Germinal center (tissue), 1 donor: Measurements from ENCODE around the gene FGGY.

Experiments used
- DNase-seq: peaks from one replicate; pipeline ENCODE4 v3.0.0; 2012; ENCODE audit warnings: mixed read lengths, low spot score

The FGGY gene

DNA sequence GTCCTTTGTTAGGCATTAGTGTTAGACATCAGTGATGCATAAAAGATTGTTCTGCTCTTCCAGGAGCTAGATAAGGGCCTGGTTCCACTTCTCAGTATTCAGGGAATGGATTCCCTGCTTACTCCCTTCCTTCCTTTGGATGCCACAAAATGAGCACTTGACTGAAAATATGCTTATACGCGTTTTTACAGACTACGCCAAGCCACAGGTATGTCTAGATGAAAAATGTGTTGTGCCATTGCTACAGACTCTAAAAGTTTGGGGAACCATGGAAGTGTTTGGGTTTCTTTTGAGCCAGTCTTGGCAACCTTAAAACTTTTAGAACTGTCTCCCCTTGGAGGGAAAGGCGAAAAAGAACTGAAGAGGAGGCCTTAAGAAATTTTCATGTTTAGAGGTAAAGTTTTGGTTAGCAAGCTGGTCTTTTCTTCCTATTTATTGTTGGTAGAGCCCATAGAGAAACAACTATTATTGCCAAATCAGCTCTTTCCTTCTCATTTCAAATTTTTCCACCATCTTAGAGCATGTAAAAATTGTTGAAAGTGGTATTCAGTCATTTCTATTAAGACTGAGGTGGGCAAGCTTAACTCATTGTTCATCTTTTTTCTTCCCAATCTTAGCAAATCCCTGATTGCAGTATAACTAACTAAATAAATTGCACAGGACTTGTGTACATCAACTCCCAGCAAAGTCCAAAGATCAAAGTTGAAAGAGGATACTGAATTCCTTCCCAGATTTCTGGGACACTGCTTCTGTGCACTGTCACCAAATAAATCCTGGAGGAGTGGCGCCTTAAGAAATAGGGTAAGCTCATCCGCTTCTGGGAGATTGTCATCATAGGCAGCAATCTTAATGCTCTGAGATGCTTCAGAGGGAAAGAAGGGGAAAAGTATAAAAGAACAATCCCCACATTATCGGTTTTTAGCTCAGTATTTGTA lies 18.9 kb downstream of the FGGY start:
- DNase-seq: no peak

DNA sequence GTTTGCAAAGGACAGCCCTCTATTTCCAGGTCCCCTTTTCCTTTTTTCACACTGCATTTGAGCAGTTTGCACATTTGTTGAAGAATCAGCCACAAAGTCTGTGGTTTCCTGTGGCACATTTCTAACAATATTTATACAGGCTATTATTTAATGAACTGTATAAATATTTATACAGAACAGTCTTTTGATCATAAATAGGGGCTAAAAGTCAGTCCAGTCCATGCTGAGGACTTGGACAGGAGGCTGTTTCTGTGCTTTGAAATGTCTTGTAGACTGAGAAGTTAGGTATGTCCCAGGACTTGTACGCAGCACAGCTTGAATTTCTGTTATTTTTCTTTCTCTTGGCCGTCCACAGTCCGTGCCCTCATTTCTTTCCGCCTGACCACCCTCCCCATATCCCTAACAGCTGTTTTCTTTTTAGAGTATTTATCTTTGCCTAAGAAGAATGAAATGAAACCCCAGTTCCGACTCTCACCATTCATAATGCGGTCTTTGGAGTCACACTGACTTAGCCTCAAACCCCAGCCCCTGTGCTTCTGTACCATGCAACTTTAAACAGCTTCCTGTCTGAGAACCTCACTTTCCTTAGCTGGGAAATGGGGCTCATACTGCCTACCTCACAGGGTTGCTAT lies 19.7 kb downstream of the FGGY start:
- no peak for DNase-seq

DNA sequence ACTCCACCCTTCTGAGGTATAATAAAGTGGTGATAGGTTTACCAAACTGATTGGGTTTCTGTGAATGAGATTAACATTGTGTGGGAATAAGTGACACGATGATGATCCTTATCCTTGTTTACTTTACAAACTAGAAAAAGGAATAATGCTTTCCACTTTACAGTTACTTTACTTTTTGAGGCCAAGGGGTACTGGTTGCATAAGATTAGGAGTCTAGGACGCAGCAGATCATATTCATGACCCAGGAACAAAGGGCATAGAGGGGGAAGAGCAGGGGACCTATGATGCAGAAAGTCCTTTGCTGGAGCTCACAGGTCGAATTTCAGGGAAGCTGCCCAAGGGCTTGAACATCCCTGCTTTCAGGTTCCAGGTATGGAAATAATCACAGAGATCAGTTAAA lies 20.4 kb downstream of the FGGY start:
- no peak for DNase-seq

DNA sequence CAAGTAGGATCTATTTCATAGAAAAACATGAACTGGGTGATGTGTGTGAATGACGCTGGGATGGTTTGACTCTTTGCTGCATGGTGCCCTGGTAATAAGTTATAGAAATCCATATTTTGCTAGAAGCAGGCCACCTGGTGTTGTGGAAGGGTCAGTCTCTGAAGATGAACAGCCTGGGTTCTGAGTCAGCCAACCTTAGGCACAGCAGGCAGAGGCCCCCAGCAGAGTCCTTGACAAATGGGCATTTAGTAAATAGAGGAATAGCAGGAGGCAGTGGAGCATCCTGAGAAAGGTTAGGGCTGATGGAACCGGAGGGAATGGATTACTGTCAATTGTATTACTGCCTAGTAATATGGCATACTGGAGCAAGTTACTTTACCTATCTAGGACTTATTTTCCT lies 20.9 kb downstream of the FGGY start:
- no peak for DNase-seq

DNA sequence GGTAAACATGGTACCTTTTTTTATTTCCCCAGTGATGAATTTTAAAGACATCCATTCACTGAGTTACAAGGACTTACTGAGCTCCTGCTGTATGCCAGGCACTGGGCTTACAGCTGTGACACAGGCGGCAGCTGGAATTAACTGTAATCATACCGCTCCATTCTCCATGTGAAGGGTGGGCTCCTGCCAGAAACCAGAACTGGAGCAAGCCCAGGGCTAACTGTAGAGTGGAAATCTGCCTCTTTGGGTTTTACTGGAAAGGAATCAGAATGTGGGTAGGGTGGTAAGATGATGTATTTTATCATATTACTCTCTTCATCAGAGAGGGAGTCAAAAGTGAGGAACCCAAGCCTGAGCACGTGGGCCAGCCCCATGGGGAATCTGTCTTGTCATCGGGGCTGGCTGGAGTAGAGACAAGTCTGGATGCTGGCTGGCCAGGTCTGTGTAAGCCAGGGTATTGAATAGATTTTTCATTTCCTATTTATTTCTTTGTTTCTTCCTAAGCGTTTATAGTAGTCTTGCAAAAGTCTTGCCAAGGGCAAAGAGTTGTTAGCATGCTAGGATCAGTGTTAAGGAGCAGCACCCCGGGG lies 21.5 kb downstream of the FGGY start:
- DNase-seq: no peak

DNA sequence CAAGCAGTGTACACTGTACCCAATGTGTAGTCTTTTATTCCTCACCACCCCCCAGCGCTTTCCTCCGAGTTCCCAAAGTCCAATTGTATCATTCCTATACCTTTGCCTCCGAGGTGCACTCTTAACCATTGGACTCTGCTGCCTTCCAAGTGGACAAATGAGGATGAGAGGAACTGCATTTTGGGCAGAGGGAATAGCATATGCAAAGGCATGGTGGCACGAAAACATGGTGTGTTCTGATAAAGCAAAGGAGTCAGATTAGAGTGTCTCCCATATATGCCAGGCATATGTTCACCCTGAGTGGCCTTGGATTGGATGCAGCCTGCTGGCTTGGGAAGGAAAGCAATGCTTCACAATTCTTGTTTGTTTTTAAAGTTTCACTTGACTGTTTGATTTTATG lies 25.5 kb downstream of the FGGY start:
- no peak for DNase-seq

DNA sequence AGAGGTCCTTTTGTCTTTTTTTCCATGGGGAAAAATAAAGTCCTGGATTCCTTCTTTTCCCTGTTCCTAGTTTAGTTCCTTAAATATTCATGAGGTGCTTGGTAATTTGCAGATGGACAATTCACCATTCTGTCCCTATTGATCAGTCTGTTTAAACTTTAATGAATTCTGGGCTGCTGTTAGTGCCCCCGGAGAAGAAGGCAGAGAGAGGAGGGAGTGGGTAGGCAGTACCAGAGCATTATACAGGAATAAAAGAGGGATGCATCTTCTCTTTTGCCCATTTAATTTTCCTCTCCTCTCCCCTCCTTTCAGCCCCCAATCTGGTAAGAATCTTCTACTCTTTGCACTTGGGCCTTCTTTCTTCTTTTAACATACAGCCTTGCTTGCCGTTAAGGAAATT lies 25.9 kb downstream of the FGGY start:
- DNase-seq: no peak

DNA sequence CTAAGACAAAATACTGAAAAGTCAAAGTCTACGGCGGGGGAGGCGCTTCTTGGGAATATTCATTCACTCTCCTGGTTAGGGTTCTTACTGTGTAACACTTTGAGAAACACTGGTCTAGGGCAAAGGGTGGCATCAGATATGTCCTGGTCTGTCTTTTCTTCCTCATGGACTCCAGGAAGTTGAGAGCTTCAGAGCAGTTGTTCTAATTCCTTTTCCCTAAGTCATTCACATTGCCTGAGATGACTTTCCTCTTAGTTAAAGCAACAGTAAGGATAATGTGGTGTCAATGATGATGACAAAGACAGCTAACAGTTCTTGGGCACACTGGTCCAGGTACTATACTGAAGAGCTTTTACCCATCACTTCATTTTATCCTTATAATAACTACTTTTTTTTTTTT lies 27.0 kb downstream of the FGGY start:
- no peak for DNase-seq

DNA sequence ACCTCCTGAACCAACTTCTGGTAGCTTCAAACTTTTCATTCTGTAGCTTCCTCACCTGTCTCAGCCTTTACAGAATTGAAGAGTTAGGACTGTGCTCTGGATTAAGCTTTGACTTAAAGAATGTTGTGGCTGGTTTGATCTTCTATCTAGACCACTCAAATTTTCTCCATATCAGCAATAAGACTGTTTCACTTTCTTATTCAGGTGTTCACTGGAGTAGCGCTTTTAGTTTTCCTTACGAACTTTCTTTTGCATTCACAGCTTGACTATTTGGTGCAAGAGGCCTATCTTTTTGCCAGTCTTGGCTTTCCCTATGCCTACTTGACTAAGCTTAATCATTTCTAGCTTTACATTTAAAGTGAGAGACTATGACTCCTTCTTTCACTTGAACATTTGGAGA lies 31.5 kb downstream of the FGGY start:
- no peak for DNase-seq

DNA sequence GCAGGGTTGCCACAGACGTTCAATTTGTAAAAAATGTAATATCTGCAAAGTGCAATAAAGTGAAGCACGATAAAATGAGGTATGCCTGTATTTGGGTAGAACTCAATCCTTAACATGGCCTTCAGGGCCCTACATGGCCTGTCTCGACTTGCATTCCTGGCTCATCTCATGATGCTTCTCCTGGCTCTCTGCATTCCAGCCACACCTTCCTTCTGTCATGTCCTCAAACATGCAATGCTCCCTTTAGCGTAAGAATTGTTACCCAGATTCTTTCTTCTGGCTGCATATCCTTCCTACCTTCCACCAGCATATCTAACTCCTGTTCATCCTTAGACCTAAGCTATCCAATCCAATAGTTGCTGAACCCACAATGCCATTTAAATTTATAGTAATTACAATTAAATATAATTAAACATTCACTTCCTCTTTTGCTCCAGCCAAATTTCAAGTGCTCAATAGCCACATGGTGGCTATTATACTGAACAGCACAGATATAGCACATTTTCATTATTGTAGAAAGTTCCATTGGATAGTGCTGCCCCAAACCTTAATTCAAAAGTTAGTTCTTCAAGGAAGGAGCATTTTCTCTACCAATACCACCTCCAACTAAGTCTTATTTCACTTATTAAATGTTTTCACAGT lies 32.6 kb downstream of the FGGY start:
- no peak for DNase-seq

DNA sequence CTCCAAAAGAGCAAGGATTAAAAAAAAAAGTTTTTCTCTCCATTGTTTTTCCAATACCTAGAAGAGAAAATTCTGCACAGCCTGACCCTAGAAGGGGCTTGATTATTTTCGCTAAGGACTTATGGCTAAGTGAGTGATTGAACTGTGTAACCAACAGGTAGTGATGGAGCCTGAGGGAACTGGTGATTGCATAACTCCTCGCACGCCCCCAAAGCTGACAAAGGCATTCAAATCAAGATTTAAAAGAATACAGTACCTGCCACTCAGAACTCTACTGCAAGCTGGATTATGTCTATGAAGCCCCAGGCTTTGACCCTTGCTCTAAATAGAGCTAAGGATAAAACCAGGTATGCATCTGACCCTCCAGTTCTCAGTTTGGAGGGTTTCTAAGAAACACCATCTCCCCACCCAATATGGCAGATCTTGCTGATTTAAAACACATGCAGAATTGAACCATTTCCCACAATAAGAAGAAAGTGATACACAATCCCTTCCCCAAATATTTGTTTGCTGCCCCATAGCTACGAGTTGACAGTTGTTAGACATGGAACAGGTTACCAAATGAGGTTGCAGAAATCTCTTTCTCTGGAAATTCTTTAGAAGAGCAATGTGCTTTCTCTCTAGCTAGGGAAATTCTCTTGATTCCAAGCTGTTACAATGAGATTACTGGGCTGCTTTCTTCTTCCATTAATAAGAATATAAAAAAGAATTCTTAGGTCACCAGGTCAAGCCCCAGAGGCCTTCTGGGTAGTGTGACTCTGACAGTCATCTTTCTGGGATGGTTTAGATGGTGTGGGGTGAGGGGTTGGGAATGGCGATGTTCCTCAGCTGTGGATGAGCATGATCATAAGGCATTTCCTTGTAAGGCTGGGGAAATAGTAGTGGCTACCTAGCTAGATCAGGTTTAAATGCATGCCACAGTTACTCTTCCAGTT lies 35.1 kb downstream of the FGGY start:
- no peak for DNase-seq

DNA sequence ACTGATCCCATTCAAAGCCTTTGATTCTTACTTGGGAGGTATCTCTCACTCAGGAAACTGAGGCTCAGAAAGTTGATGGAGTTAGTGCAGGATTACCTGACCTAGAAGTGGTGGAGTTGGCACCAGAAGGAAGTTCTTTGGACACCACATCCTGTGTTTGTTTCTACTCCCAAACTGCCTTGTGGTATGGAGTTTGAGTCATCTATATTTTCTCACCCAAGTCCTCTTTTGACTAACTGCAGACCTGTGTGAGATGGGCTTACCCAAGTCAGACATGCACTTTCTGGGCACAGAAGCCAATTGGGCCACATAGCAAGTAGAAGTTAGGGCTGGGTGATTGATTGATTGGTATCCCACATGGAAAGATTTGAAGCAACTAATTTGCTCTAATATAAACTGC lies 36.1 kb downstream of the FGGY start:
- DNase-seq: no peak

DNA sequence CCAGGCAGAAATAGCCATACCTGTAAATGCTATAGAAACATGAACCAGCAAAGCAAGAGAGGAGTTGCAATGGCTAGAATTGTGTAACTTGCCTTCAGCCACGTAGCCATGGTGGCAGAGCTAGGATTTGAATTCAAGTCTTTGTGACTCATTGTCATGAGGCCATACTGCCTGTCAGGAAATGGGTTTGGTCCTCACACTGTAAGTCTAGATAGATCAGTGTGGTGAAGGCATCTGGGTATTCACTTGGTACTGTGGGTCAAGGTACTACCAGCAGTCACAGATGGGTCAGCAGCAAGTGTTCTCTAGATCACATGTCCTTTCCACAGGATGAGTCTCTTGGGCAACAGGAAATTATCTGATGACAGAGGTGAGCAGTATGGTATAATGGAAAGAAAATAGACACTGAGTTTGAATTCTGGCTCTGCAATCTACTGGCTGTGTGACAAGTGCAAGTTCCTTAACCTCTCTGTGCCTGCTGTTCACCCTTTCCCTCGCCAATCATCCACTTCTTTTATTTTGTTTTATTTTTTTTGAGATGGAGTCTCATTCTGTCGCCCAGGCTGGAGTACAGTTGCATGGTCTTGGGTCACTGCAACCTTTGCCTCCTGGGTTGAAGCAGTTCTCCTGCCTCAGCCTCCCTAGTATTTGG lies 36.9 kb downstream of the FGGY start:
- no peak for DNase-seq

DNA sequence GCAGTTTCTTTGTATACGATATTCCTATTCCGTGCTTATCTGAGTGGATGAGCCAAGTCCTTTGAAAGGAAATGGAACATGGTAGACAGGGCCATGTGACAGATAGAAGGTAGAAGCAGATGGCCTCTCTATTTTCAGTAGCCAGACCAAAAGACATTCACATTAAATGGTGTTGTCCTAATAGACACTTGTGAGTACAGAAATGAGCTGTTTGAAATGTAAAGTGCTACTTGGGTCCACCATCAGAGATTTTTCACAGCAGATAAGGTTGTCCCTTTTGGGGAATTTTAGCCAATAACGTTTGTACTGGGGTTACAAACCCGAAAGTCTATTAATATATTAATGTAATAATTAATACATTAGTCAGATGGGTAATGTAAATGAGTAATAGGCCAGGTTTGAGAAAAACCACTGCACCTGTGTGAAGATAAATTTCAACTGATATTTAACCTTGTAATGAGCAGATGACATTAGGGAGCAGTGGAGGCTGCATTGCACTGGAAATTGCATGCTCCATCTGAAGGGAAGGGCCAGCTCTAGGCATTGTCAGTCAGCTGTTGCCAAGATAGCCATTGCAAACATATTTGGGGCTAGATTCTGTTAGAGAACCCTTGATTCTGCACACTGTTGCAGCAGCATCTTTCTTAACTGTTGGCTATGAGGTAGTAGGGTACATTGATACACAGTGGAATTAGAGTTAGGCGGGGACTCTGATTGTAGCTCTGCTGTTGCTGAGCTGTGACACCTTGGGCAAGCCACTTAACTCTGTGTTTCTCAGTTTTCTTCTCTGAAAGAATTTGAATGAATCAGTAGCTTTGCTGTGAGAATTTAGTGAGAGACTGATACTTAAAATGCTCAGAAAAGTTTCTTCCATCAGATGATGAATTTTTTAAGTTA lies 43.8 kb downstream of the FGGY start:
- DNase-seq: no peak

DNA sequence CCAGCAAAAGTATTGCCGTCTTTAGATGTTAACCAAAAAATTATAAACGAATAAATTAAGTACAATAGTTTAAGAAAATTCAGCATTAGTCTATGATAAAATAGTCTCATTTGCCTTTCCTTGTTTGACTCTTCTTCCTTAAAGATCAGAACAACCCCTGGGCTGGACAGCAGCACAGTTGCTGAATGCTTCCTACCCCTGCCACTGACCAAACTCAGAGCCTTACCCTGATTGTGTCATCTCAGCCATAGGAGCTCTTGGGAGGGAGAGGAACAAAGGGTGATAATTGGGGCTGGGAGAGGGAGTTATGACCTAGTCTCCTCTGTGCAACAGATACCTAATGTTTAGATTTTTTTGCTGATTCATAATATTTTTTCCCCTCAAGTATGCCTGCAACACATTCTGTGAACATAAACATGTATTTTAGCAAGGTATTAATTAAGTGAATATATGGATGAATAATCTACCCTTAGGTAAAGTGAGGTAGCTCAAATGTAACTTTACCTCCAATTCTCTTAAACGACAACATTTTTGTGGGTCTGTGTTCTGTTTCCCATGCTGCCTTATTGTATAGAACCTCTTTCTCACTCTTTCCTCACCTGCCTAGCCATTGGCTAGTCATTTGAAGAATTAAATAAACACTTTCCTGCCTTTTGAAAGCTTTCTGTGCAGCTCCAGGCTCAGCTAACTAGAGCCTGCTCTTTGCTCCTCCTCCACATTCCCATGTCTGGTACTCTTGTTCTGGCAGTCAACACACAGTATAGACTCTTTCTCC lies 46.1 kb downstream of the FGGY start:
- no peak for DNase-seq

DNA sequence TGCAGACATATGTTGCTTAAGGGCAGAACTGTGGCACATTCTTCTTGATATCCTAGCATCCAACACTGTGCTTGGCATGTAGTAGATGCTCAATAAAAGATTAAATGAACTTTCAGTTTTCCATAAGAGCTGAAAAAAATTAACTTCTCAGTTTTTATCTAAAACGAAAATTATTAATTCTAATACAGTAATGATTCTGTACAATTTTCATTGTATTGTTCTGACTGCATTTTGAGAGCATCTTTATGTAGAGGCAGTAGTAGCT lies 46.6 kb downstream of the FGGY start:
- DNase-seq: no peak

DNA sequence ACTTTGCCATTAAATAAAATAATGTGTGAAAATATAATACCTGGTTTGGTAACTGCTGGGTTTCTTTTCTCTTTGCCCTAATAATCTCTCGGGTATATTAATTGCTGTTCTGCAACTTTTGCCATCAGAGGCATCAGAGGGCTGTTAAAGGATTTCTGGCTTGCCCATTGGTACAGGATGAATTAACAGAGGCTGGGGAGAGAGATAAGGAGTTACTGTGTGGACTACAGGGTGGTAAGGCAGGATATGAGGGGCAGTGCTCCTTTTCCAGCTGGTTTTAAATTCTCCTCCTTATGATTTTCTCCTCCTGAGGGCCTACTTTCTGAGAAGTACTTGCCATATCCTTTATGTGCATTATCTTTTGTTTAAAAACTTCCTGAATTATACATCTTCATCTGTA lies 48.3 kb downstream of the FGGY start:
- DNase-seq: no peak

DNA sequence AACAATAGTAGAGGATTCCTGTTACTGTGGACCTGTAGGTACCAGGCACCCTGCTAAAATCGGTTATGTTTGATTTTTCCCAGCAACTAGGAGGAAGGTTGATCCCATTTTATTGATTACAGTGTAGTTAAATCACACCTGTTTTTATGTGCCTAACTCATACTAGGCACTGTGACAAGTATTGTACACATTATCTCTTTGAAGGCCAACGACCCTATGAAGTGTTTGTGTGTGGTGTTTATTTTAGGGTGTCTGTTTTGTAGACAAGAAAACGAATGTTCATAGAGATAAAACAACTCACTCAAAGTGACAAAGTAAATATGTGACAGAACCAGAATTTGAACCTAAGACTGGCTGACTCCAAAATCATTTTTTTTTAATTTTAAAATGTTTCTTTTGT lies 49.5 kb downstream of the FGGY start:
- no peak for DNase-seq

DNA sequence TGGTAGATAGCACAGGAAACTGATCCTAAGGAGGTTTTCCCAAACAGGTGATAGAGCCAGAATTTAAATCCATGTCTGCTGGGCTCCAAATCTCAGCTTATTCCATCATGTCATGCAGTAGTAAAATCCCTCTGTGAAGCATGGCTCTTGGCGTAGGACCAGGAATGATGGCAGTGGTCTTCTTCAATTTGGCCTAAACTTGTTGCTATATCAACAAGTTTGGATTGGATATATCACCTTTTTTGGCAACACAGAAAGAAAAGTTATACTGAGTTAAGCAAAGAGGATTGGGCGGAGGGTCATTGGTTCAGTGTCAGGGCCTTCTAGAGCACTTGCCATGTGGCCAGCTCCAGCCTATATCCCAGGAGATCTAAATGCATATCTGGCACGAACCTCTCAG lies 52.2 kb downstream of the FGGY start:
- no peak for DNase-seq

DNA sequence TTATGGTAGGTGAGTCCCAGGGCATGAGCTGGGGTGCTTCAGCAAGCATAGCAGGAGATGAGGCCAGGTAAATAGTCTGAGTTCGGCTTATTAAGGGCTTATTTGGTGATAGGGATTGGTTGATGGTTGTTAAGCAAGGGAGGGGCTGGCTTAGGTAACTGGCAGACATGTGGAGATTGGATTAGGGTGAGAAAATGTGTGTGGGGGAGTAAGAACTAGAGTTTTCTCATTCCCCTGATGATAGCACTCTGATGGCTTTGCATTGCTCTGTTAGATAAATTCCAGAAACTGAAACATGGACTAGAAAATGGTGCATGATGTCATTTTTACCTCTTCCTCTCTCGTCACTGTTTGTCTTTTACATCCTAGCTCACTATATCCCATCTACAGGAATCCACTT lies 53.6 kb downstream of the FGGY start:
- no peak for DNase-seq
